Fibroblast of mammary gland (primary cell): ENCODE data around the gene COX6B2.

ENCODE experiments used
- DNase-seq: peaks from one replicate; pipeline ENCODE4 v3.0.0-alpha.2; 2010; ENCODE audit warnings: low read depth
- H3K4me3 ChIP-seq: 2 replicates; pipeline ENCODE4 v1.5.1; 2011; ENCODE audit warnings: low read depth, mild to moderate bottlenecking, low read length, moderate library complexity; ENCODE audit not compliant: control insufficient read depth
- CTCF ChIP-seq: conservative IDR thresholded peaks from 2 replicates; pipeline ENCODE4 v1.5.1; 2011; ENCODE audit warnings: low read depth, low read length, inconsistent platforms; ENCODE audit not compliant: control insufficient read depth, insufficient read depth

COX6B2 gene

GRCh38 chr19:55312621-55313512 lies 41.7 kb downstream of the COX6B2 start:
- DNase-seq = no peak
- H3K4me3 ChIP-seq = no peak overlapping the region
- no peak for TF ChIP-seq CTCF

DNA sequence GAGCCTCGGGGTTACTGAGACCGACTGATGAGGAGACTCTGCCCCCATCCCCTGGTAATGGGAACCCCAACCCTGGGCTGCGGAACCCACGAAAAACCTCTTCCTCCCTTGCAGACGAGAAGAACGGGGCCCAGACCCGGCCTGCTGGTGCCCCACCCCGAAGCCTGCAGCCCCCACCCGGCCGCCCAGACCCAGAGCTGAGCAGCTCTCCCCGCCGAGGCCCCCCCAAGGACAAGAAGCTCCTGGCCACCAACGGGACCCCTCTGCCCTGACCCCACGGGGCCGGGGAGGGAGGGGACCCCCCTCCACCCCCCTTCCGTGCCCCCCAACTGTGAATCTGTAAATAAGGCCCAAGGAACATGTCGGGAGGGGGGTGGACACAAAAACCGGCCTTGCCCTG lies 42.7 kb downstream of the COX6B2 start:
- TF ChIP-seq CTCF = no peak
- H3K4me3 ChIP-seq = no peak overlapping the region
- no peak for DNase-seq

GRCh38 chr19:55311397-55311796 lies 43.1 kb downstream of the COX6B2 start:
- DNase-seq = no peak

DNA sequence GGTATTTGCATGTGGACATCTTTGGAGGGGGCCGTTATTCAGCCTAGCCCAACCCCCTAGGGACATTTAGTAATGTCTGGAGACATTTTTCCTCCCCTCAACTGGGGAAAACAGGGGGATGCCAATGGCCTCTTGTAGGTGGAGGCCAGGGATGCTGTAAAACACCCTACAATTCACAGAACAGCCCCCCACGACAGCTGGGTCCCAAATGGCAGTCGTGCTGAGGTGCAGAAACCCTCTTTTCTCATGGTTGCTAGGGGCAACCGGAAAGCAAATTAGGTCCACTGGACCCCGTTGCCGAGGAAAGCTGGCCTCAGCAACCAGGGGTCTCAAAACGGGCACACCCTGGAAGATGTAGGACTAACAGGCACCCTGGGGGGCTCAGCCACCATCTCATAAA lies 44.0 kb downstream of the COX6B2 start:
- no peak for TF ChIP-seq CTCF
- no peak overlapping the region for H3K4me3 ChIP-seq
- no peak for DNase-seq

More at GRCh38 chr19:55311397-55311796, 43.1 kb downstream of the COX6B2 start:
- no peak for TF ChIP-seq CTCF
- no peak overlapping the region for H3K4me3 ChIP-seq

DNA sequence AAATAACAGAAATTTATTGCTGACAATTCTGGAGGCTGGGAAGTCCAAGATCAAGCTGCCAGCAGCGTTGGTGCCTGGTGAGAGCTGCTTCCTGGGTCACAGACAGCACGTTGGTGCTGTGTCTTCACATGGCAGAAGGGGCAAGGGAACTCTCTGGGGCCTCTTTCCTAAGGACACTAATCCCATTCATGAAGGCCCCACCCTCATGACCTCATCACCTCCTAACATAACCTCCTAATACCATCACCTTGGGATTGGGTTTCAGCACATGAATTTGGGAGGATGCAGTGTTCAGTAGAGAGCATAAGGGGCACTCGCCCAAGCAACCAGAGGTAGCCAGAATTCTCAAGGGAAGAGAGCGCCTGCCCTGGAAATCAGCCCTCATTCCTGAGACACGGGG lies 45.1 kb downstream of the COX6B2 start:
- no peak overlapping the region for H3K4me3 ChIP-seq
- DNase-seq = no peak
- no peak for TF ChIP-seq CTCF

GRCh38 chr19:55308281-55308680 lies 46.2 kb downstream of the COX6B2 start:
- no peak overlapping the region for H3K4me3 ChIP-seq
- no peak for DNase-seq
- no peak for TF ChIP-seq CTCF

- H3K4me3 ChIP-seq = no peak overlapping the region
- DNase-seq = no peak
- no peak for TF ChIP-seq CTCF
Measured at GRCh38 chr19:55306712-55307111, 47.8 kb downstream of the COX6B2 start.
